GM18951 (cell line): ENCODE results near the gene RIPK4.

Experiments
- POLR2A ChIP-seq: IDR thresholded peaks from 4 replicates; pipeline ENCODE4 v1.6.1; 2011; ENCODE audit warnings: mild to moderate bottlenecking; ENCODE audit not compliant: insufficient read length, insufficient read depth; ENCODE audit errors: extremely low read depth
- in situ Hi-C: fragments of 300-500 bp; cut with MboI; formaldehyde crosslinking; loops from one replicate; pipeline ENCODE4 v1.12.0; 2022; ENCODE audit warnings: low sequenced_read_pairs, mixed read lengths, inconsistent platforms; ENCODE audit not compliant: unreplicated experiment

The RIPK4 gene

DNA sequence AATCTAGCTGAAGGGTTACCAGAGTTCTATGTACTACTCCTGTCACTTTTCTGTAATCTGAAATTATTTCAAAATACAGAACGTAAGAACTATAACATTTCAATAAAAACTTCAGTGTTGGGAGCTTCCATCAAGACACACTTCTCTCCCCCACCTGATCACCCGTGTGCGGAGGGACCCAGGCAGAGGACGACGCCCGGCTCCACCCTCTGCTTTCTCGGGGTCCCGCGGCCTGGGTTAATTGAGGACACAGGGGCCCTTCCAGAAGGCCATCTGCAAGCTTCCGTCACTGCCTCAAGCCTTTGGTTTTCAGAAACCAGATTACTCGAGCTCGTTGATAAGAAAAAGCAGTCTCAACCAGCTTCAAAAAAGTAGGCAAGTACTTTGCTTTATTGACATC, 27.8 kb downstream of the RIPK4 start:
- in situ Hi-C loops: no loop called here
- TF ChIP-seq POLR2A: no peak

DNA sequence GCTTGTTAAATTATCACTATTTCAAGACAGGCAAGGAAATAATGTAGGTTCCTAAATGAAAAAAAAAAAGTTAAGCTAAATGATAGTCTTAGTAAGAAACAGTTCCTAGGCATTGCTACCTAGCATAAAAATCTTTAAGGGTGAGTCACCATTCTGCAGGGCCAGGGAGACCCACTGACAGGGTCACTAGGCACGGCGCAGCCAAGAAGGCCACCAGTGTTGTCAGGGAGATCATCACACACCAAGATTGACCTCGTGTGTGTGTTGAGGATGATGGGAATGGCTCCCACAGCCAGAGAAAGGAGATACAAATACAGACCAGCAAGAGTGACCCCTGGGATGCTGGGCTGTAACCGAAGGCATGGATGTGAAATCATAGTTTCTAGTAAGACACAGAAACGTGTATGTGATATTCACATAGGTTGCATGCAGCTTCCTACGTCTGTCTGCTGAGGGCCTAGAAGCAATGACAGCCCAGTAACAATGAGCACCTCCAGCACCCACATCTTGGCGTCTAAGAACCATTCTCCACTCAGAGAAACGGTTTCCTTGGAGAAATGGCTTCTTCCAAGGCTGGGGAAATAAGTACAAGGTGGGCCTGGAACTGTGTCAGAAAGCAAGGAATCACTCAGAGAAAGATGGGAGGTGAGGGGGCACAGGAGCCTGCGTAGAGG, 29.1 kb downstream of the RIPK4 start:
- in situ Hi-C loops: no loop called here

DNA sequence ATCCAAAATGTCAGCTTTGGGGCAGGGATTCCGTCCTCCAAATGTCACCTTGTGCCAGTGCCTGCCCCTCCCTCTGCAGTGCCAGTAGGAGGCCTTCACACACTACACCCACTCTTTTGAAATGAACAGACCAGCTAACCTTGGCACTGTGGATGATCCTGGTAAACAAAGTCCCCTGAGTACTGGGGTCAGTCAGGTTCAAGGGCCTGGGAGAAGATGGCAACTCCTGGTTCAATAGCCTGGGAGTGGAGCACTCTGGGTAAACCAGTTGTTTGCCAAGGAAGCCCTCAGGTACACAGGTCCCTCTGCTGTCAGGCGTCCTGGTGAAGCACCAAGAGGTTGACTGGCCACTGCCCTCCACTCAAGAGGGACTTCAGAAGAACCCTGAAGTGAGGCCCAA, 30.4 kb downstream of the RIPK4 start:
- in situ Hi-C loops: no loop called here
- no peak for TF ChIP-seq POLR2A

More for the DNA sequence above, 29.1 kb downstream of the RIPK4 start:
- TF ChIP-seq POLR2A: no peak

DNA sequence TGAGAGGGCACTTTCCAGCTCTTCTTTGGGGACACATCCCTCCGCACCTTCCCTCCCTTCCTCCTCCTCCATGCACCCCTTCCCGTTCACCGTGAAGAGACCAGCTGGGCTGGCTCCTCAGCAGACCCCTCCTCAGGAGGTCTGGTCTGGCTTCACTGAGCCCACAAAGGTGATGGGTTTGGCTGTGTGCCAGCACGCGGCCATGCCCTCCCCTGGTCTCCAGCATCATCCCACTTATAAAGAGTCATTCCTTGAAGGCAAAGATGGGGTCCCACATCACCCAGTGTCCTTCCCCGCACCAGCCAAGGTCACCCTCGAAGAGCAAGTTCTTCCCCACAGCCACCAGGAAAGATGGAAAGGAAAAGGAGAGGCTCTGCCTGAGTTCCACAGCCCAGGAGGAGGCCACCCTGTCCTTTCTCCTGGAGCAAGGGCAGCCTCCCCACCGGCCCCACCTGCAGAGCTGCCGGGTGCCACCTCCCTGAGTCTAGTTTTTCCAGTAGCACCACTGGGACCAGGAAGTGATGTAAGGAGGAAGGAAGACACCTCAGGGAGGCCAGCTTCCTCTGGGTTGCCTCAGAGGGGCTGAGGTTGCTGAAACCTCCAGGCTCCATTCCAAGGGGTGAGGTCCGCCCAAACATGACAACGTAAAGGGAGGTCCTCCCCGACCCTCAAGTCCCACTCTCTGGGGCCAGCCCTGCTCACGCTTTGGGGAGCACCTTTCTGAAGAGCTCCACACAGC, 32.7 kb downstream of the RIPK4 start:
- no peak for TF ChIP-seq POLR2A
- in situ Hi-C loops: no loop called here

DNA sequence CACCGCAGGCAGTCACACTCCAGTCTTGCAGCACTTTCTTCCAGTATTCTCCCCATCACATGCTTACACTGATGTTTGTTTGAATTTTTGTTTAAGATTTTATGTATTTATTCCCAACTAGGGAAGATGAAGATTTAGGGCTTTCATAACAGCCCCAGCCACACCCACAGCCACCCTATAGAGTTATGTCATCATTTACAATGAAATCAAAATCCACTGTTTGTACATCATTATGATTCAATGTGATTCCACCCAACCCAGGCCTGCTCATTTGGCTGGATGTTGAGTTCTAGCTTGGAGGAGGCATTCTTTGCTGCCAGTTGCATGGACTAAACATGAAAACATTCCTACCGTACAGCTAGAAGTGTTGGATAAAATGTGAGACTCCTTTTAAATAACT, 35.8 kb downstream of the RIPK4 start:
- no peak for TF ChIP-seq POLR2A
- in situ Hi-C loops: no loop called here

DNA sequence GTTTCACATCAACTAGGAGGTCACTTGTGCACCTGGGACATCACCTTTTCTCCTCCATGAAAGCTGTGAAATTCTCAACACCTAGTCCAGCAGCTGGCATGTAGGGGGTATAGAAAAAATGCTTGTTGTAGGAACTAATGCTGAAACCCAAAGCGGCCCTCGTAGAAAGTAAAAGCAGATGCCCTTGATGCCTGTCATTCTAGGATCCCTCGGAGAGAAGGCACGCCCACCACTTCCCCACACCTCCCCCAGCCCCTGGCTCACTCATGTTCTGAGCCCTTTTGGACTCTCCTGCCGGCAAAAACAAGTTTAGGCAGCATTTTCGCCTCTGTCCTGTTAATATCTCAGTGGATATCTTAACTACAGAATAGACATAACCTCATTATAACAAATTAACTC, 36.5 kb downstream of the RIPK4 start:
- TF ChIP-seq POLR2A: no peak
- in situ Hi-C loops: no loop called here

DNA sequence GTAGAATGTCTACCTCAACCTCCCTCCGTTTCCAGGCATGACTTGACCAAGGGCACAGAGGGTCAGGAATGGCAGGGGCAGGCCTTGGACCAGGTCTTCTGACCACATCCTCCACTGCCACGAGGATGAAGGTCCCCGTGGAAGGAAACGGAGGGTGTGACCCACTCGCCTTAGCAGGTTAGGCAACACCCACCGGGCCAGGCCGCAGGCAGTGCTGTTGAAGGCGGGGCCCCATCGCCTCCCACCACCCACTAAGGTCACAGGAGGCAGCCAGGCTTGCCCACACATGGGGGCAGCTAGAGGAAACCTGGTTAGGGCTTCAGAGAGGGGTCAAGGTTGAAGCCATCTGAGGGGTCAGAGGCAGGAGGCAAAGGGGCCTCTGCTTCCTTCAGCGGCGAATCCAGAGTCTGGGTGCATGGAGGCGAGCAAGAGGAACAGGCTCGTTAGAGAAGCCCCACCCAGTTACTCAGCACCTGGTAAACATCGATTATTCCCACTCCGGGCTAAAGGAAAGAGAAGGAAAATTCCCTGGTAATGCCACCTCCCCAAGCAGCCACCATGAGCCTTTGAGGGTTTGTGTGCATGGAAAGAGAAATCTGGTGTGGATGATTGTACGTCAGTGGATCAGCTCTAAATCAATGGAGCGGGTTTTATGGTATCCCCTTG, 37.0 kb downstream of the RIPK4 start:
- in situ Hi-C loops: no loop called here
- no peak for TF ChIP-seq POLR2A

DNA sequence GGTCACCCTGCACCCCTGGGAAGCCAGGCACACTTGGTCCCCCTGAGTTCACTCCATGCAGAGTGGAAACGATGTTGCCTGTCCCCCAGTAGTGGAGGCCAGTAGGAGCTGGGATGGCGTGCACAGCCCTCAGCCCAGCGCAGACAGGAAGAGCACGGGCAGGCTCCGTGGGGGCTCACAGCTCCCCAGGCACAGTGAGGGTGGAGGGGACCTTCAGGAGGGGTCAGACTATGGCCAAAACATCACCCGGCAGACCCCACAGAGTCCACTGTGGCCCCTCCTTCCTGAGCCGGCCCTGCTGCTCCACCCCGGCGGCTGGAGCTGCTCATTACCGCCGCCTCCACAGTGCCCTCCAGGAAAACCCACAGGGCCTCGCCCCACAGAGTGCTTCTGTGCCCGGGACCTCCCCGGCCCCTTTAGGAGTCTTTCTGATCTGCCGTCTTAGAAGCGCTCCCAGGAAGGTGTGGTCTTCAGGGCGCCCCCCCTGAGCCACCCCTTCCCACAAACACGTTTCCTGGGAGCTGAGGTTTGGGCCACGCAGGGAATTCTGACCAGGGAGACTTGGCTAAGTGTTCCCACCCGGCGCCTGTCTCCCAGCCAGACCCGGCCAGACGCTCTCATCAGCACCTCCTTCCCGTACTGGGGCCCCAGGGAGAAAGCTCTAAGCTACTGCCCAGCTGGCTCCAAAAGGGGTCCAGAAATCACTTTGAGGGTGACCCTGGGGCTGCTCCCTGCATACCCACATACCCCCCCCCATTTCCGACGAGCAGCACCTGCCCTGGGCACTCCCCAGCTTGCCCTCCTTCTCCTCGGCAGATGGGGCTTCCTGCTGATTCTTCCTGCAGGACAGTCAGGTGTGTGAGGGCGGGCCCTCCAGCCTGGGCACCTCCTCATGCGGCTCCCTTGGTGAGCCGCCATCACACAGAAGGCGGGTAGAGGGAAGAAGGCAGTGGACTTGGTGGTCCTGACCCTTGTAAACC, 38.8 kb downstream of the RIPK4 start:
- TF ChIP-seq POLR2A: no peak

DNA sequence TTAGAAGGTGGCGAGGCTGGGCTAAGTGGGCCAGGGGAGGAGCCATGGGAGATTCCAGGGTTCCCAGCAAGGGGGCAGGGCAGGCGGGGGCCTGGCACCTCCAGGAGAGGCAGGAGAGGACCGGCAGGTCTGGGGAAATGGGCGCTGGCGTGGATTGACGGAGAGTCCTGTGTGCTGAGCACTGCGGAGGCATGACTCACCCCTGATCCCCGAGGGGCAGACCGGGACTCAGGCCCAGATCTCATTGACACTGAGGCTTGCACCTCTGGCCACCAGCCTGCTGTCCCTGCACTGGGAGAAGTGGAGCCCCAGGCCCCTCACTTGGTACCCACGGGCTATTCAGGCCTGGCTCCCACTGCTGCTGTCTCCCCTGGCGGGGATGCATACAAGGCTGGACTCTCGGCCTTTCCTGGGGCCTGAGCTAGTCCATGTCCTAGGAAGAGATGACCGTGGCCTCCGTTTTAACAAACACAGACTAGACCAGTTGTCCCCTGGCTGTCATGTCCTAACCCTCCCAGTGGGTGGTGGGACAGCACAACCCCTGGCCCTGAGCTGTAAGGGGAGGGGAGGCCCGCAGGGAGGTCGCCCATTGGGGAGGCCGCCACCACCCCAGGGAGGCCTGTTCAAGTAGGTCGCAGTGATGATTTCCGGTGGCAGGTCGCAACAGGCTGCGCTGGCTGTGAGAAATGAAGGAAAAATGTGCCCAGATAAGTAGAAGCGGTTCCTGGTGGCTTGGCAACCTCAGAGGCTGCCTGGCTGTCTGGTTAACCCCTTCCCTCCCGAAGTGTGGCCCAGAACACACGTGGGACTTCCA, 39.7 kb downstream of the RIPK4 start:
- TF ChIP-seq POLR2A: no peak
- in situ Hi-C loops: no loop called here

More for the DNA sequence above, 38.8 kb downstream of the RIPK4 start:
- in situ Hi-C loops: no loop called here

DNA sequence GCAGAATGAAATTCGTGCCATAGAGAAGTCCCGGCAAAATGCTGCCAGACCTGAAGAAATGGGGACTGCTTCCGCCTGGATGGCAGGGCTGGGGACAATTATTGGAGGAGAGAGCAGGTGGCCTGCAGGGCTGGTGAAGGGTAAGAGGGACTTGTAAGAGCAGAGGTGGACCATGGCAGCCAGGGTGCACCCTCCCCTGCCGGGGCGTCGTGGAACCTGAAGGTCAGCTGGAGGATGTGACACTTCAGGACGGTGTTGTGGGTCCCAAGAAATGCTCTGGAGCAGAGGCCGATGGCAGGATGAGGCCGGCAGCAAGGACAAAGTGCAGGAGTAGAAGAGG, 40.3 kb downstream of the RIPK4 start:
- TF ChIP-seq POLR2A: no peak
- in situ Hi-C loops: no loop called here

DNA sequence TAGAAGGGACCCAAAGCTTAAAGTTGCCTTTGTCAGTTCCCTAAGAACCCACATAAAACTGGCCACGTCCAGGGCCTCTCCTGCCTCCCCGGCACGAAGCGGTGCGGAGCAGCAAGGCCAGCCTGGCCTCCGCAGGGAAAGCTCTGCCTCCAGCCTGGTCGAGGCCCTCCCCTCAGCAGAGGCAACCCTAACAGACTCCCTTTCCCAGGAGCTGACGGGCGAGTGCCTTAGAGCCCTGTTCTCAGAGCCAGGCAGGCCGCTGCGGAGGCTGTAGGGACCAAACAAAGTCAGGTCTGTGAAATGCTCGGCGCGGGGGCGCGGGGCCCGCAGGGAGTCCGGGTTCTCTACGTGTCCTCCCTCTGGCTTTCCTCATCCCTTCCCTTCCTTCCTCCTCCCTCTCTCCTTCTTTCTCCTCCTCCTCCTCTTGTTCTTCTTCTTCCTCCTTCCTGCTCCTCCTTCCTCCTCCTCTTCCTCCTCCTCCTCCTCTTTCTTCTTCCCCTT, 40.7 kb downstream of the RIPK4 start:
- in situ Hi-C loops: no loop called here

More for the DNA sequence above, 40.7 kb downstream of the RIPK4 start:
- no peak for TF ChIP-seq POLR2A
